ENCODE measurements around the gene LAMA5. TPM values are rescaled to one million over a fixed set of nuclear protein-coding genes. Genes with fewer than 3 reads are reported as not detected.

LAMA5 gene
- total RNA-seq, 8 experiments from 2014 or later = 9.7 to 45.4 (median 24.9) TPM

DNA sequence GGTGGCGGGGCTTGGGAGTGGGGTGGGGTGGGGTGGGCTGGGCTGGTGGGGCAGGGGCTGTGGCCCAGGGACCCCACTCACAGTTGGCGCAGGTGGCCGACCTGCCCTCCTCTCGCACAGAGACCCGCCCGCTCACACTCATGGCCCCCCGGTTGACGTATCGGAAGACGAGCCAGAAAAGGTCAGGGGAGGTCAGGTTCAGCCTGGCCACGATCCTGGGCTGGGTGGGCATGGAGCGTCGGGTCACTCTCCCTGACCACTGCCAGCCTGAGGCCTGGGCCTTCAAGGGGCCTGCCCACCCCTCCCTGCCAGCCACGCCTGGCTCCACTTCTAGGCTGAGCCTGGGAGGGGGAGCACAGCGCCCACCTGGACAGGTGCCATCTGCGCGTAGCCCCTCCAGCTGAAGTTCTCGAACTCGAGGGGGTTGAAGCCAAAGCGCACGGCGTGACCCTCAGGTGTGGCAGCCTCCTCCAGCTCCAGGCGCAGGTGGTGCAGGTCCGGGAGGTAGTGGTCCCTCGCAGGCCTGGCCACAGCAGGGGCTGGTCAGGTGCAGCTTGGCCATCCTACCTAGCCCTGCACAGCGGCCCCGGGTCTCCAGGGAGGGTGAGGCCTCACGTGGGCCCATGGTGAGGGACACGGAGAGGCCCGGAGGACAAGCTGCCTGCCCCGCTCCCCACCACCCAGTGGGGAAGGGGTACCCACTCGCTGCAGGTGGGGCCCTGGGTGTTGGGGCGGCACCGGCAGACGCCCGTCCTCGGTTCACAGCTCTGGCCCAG, 33.1 kb downstream of the LAMA5 start:
- in situ Hi-C loops (cut with MboI; ENCODE audit: low pct_unique_long_range_greater_than_20kb in 2 of 9, low sequenced_read_pairs in 9 of 9, unreplicated experiment in 9 of 9) = no loop called here
- ATAC-seq (replicated peaks in 6 of 8) = peak in 1 of 8 experiments; percentile 4
- H3K27ac ChIP-seq = no peak overlapping the region
- WGBS, 10 experiments = 91% methylated on average over 5 of the region's 37 CpGs; no CpG with 5 or more reads in 9 of the 10 experiments
- no peaks in the 10 kb centered on the region for H3K4me1 ChIP-seq (replicated peaks in 1 of 2)
- H3K4me3 ChIP-seq = no peak overlapping the region

DNA sequence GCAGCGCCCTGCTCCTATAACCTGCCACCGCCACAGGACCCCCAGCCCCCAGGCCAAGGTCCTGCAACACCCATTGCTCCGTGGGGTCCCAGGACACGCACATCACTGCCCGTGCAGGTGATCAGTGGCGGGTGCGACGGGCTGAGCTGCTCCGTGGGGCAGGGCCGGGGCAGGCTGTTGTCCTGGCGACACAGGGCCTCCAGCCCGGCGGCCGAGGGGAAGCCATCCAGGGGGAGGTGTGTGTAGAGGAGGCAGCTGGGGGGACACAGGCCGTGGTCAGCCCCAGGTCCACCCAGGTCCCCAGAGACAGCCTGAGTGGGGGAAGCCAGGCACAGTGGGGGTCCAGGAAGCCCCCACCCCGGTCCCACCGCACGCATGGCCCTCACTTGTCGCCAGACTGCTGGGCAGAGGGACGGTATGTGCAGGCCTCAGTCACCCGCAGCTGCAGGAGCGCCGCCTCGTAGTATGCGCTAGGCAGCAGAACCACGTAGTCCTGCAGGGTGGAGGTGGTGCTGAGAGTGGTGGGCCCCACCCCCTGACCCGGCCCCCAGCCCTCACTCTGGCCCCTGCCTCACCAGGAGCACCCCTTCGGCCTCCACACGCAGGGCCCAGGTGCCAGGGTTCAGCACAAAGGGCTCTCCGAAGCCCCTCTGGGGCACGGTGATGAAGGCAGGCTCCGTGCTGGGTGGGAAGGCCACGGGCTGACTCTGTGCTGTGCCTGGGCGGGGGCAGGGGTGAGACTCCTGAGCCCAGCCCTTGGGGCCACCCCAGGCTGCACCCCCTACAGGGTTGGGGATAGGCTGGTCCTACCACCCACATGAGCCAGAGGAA, 33.9 kb downstream of the LAMA5 start:
- no CpG with 5 or more reads among the region's 34 CpGs for WGBS, 10 experiments
- in situ Hi-C loops (cut with MboI; ENCODE audit: low pct_unique_long_range_greater_than_20kb in 2 of 9, low sequenced_read_pairs in 9 of 9, unreplicated experiment in 9 of 9) = no loop called here
- H3K27ac ChIP-seq = no peak overlapping the region
- no peak overlapping the region for H3K4me3 ChIP-seq
- ATAC-seq (replicated peaks in 6 of 8) = peak in 2 of 8 experiments; percentile 4 to 15
- H3K4me1 ChIP-seq (replicated peaks in 1 of 2) = no peaks in the 10 kb centered on the region

DNA sequence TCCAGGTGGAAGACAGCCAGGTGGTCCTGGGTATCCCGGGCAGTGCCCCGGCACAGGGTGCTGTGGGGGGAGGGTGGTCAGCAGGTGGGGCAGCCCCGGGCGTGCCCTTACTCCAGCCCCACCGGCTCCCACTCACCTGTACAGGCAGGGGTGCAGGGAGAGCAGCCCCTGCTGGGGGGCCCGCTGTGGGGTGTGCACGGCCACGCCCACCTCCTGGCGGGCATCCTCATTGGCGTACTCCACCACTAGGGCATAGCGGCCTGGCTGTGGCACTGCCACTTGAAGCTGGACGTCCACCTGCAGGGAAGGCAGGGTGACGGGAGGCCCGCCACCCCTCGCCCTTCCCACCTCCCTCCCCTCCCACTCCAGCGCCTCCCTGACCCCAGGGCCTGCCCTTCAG, 34.7 kb downstream of the LAMA5 start:
- 72% methylated on average over 3 of the region's 16 CpGs; no CpG with 5 or more reads in 9 of the 10 experiments for WGBS, 10 experiments
- Histone ChIP-seq H3K27ac (no peak overlapping the region), H3K4me1 (replicated peaks in 1 of 2) (no peaks in the 10 kb centered on the region), H3K4me3 (no peak overlapping the region)
- in situ Hi-C loops (cut with MboI; ENCODE audit: low pct_unique_long_range_greater_than_20kb in 2 of 9, low sequenced_read_pairs in 9 of 9, unreplicated experiment in 9 of 9) = no loop called here
- no peak for ATAC-seq (replicated peaks in 6 of 8)

DNA sequence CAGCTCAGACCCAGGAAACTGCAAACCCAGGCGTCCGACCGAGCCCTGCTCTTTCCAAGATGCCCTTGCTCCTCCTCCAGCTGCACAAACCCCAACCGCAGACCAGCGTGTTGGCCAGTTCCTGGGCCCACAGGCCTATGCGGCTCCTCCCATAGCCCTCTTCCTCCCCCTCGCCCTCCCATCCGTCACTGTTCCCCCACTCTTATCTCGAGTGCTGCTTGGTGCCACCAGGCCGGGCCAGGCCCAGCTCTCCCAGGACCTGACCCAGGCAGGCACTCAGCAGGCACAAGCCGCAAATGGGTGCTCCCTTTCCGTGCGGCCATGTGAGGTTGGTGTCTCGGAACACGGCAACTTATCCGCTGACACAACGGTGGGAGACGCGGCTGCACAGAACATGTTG, 35.8 kb downstream of the LAMA5 start:
- ATAC-seq (replicated peaks in 6 of 8) = no peak
- Histone ChIP-seq H3K4me3 (no peak overlapping the region), H3K27ac (no peak overlapping the region), H3K4me1 (replicated peaks in 1 of 2) (no peaks in the 10 kb centered on the region)
- WGBS, 10 experiments = 91 to 100% (median 93%) methylated on average over 3 to 4 of the region's 19 CpGs; no CpG with 5 or more reads in 7 of the 10 experiments
- in situ Hi-C loops (cut with MboI; ENCODE audit: low pct_unique_long_range_greater_than_20kb in 2 of 9, low sequenced_read_pairs in 9 of 9, unreplicated experiment in 9 of 9) = no loop called here

DNA sequence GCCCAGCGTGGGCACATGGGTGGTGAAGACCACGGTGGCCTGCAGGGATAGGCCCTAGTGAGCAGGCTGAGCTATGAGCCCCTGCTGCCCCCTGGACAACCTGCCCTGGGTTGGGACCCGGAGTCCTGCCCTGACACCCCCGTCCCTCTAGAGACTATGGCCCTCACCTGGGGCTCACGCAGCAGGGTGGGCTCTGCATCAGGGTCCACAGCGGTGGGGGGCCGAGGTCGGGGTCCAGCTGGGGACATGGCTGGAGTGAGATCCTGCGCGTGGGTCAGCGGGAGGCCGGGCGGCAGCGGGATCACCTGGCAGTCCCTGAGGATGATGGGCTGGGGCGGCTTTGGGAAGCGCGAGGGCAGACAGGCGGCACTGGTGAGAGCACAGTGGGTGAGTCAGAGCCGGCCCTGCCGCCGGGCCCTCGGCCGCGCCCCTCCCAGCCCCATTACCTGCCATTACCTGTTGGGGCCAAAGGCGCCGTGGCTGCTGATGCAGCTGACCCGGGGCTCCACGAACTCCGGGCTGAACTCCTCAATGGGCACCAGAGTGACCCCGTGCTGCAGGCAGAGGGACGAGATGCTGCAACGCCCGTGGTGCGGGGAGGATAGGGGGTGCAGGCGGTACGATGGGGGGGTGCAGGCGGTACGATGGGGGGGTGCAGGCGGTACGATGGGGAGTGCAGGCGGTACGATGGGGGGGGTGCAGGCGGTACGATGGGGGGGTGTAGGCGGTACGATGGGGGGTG, 36.4 kb downstream of the LAMA5 start:
- in situ Hi-C loops (cut with MboI; ENCODE audit: low pct_unique_long_range_greater_than_20kb in 2 of 9, low sequenced_read_pairs in 9 of 9, unreplicated experiment in 9 of 9) = no loop called here
- WGBS, 10 experiments = no CpG with 5 or more reads among the region's 46 CpGs
- H3K4me1 ChIP-seq (replicated peaks in 1 of 2) = no peaks in the 10 kb centered on the region
- ATAC-seq (replicated peaks in 6 of 8) = no peak
- no peak overlapping the region for H3K27ac ChIP-seq
- no peak overlapping the region for H3K4me3 ChIP-seq

DNA sequence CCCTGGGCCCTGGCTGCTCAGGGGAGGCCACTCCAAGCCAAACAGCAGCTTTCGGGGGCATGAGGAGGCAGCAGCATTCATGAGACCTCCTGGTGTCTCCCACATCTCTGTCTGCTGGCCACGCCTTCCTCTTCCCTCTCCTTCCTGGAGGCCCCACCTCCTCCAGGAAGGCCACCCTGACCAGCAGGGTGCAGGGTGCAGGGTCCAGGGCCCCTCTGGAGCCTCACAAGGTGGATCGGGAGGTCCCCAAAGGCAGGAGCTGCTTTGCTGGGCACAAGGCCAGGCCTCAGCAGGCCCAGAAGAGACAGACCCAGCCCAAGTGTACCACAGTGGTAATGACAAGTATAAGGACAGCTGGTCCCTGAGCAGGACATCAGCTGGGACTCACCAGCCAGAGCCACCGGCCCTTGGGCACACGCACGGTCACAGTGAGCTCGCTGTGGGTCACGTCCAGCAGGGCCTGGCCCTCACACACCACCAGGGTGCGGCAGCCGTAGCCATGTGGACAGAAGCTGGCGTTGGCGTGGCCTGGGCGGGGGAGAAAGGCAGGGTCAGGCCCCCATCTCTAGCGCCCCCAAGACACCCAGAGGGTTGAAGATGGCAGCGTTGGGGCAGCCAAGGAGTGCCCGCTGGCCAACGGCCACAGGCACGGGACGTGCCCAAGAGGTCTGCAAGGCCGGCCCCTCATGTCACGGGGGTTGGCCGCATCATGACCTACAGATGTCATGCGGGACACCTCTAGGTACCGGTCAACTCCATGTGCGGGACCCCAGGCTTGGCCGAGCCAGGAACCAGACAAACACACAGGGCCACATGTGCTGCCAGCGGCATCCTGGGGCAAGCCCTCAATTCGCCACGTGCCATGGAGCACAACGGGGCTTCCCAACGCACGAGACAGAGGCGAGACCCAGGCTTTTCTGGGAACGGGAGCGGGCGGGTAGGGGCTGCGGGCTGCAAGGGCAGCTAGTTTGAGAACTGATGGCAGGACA, 37.4 kb downstream of the LAMA5 start:
- Histone ChIP-seq H3K4me3 (no peak overlapping the region), H3K27ac (no peak overlapping the region), H3K4me1 (replicated peaks in 1 of 2) (no peaks in the 10 kb centered on the region)
- in situ Hi-C loops (cut with MboI; ENCODE audit: low pct_unique_long_range_greater_than_20kb in 2 of 9, low sequenced_read_pairs in 9 of 9, unreplicated experiment in 9 of 9) = no loop called here
- ATAC-seq (replicated peaks in 6 of 8) = no peak
- WGBS, 10 experiments = 80 to 100% (median 98%) methylated on average over 1 to 10 of the region's 37 CpGs; no CpG with 5 or more reads in 4 of the 10 experiments

DNA sequence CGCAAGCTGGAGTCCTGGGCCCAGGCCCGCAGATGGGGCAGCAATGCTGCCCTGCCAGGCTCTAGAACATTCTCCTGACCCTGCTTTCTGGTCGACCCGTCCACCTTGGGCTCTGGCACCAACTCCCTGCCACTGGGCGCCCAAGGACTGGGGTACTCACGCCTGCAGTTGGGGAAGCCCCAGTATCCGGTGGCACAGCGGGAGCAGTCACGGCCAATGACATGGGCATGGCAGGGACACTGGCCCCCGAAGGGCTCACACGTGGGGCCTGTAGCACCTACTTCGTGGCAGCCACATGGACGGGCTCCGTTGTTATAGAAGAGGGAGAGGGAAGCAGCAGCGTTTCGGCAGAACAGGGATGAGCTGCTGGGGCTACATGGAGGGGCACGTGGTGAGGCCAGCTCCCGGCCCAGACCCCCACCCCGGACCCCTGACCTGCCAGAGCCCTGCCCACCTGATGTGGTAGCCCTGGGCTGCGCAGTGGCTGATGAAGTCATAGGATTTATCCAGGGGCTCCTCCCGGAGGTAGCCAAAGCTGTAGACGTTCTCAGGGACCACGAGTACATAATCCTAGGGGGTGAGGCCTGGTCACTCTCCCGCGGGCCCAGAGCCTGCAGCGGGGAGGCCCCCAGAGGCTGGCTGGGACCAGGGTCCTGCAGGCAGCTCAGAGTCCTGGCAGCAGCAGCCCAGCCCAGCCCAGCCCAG, 38.3 kb downstream of the LAMA5 start:
- H3K4me1 ChIP-seq (replicated peaks in 1 of 2) = no peaks in the 10 kb centered on the region
- ATAC-seq (replicated peaks in 6 of 8) = no peak
- H3K27ac ChIP-seq = no peak overlapping the region
- no peak overlapping the region for H3K4me3 ChIP-seq
- in situ Hi-C loops (cut with MboI; ENCODE audit: low pct_unique_long_range_greater_than_20kb in 2 of 9, low sequenced_read_pairs in 9 of 9, unreplicated experiment in 9 of 9) = no loop called here
- WGBS, 10 experiments = 40 to 98% (median 85%) methylated on average over 1 to 12 of the region's 26 CpGs; no CpG with 5 or more reads in 6 of the 10 experiments

DNA sequence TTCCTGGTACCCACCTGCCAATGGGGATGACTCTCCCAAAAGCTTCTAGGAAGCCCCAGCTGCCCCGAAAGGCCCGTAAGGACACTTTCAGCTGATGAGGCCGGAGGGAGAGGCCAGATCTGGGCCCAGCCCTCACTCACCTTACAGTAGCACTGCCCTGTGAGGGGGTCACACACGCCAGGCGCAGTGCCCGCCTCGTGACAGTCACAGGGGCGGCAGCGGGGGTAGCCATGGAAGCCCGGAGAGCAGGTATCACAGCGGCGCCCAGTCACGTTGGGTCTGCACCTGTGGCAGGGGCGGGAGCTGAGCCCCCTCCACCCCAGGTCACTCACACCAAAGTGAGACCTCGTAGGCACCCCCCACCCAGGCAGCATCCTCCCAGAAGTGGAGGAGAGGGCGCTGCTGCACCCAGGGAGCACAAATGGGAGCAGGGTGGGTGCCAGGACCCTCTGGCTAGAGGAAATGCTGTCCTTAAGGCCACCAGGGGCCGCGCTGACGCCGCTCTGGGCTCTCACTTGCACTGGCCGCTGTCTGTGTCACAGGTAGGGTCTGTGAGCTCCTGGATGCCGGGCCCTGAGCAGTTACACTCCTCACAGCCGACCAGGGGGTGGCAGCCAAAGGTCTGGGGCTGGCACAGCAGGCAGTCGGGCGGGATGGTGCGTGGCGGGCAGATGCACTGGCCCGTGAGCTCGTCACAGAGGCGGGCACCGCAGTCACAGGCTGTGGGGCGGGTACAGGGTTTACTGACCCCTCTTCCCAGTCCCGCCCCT, 39.2 kb downstream of the LAMA5 start:
- no peak overlapping the region for H3K4me3 ChIP-seq
- no peaks in the 10 kb centered on the region for H3K4me1 ChIP-seq (replicated peaks in 1 of 2)
- 90 to 91% methylated on average over 2 to 8 of the region's 33 CpGs; no CpG with 5 or more reads in 8 of the 10 experiments for WGBS, 10 experiments
- no peak for ATAC-seq (replicated peaks in 6 of 8)
- H3K27ac ChIP-seq = no peak overlapping the region
- in situ Hi-C loops (cut with MboI; ENCODE audit: low pct_unique_long_range_greater_than_20kb in 2 of 9, low sequenced_read_pairs in 9 of 9, unreplicated experiment in 9 of 9) = no loop called here

DNA sequence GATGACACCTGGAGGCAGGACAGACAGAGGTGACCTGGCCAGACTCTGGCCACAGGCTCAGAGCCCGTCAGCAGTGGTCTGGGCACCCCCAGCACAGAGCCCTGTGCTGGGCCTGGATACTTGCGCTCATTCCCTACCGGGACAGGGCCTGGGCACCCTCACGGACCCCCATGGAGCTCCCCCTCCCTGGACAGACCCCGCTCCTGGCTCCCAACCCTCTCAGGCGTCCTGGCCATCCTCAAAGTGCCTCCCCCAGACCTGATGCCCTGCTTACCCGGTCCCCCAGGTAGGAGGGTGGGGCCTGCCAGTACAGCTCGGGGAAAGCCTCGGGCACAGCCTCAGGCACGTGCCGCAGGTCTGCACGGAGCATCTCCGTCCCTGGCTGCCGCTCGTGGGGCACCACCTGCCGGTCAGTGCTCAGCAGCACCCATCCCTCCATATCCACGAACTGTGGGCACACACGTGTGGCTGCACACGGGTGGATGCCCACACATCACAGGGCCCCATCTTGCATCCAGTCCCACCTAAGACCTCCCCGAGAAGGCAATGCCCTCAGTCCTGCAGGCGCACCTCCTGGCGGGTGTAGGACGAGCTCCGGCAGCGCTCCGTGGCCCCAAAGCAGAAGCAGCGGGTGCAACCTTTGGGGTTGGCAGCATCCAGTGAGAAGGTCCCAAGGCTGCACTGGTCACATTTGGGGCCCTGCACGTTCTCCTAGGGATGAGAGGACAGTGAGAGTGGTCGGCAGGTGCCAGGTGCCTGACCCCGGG, 40.0 kb downstream of the LAMA5 start:
- Histone ChIP-seq H3K27ac (no peak overlapping the region), H3K4me3 (no peak overlapping the region), H3K4me1 (replicated peaks in 1 of 2) (no peaks in the 10 kb centered on the region)
- no peak for ATAC-seq (replicated peaks in 6 of 8)
- in situ Hi-C loops (cut with MboI; ENCODE audit: low pct_unique_long_range_greater_than_20kb in 2 of 9, low sequenced_read_pairs in 9 of 9, unreplicated experiment in 9 of 9) = no loop called here
- 0 to 100% (median 100%) methylated on average over 1 to 3 of the region's 30 CpGs; no CpG with 5 or more reads in 5 of the 10 experiments for WGBS, 10 experiments

DNA sequence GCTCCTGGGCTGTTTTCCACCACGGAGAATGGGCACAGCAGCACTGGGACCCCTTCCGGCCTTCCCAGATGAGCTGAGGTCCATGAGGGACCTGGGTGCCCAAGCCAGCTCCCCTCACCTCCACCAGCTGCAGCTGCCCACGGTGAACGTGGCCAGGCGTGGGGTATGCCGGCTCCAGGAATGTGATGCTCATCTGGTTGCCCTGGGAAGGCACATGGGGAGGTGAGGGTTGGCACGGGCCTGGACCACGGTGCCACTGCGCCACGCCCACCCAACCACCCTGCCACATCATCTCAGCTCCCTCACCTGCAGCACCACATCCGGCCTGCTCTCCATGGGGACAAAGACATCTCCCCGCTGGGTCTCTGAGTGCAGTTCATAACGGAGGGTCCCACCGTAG, 40.6 kb downstream of the LAMA5 start:
- H3K4me1 ChIP-seq (replicated peaks in 1 of 2) = no peaks in the 10 kb centered on the region
- ATAC-seq (replicated peaks in 6 of 8) = no peak
- no peak overlapping the region for H3K27ac ChIP-seq
- in situ Hi-C loops (cut with MboI; ENCODE audit: low pct_unique_long_range_greater_than_20kb in 2 of 9, low sequenced_read_pairs in 9 of 9, unreplicated experiment in 9 of 9) = no loop called here
- no peak overlapping the region for H3K4me3 ChIP-seq
- WGBS, 10 experiments = 70 to 89% (median 83%) methylated on average over 2 to 5 of the region's 14 CpGs; no CpG with 5 or more reads in 6 of the 10 experiments
